Mesangial cell (primary cell): ENCODE measurements around the gene OSCAR. TPM values are rescaled to one million over a fixed set of nuclear protein-coding genes. Genes with fewer than 3 reads are reported as not detected.

Experiments used
- total RNA-seq: library from RNA; depleted of rRNA; stranded (reverse); fragments of >200 nt; gene quantifications from 2 replicates; pipeline ENCODE4 v1.2.3, GENCODE V29; 2015

The OSCAR gene, protein sequence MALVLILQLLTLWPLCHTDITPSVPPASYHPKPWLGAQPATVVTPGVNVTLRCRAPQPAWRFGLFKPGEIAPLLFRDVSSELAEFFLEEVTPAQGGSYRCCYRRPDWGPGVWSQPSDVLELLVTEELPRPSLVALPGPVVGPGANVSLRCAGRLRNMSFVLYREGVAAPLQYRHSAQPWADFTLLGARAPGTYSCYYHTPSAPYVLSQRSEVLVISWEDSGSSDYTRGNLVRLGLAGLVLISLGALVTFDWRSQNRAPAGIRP
- total RNA-seq: 1.5 TPM in 1 of 2 replicates, not detected in the other

DNA sequence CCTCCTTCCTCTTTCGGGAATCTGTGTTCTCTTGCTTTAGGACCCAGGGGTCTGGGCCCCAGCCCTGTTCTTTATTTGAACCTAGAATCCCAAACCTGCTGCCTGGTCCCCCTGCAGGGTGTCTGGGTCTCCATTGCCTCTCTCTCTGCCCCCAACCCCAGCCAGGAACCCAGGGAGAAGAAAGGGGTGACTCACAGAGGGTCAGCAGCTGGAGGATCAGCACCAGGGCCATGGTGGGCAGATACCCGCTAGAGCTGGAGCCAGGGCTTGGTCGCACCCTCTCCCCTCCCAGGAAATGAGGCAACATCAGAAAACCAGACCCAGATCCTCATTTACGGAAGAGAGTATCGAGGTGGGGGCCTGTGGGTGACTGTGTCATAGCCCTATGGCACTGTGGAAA is at the start of gene OSCAR:
Gene OSCAR, minus strand, starts transcription at position 243 of the 400 bp plus-strand sequence. Its CDS starts 11 bp downstream, at position 232.

DNA sequence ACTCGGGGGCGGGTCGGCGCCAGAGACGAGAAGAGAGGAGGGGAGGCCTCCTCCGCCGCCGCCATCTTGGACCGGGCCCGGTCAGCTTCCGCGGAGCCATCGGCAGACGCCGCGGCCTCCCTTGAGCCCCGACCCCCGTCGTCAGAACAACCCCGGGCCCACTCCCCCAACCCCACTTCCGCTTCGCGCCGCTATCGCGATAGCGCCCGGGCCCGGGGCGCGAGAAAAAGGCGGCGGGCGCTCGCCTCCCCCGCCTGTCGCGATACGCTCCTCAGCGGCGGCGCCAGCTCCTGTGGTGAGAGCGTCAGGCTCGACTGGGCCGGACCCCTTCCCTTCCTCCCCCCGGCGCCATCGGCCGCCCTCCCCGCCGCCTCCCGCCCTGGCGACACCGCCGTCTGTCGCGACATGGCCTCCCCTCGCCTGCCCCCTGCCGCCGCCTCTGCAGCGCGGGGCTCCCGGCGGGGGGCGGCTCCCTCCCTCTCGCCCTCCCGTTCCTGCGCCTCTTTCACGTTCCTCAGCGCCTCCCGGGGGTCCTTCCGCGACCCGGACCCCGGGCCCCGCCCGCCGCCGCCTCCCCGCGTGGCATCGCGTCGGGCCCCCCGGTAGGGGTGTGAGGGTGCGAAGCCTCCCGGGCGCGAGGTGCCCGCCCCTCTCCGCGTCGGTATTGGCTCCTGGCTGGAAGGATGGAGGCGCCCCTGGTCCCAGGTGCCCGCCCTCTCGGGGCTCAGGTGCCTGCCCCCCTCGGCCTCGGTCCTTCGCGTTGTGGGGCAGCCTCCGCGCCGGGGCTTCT is 37.3 kb upstream of the OSCAR start, which contains the start of gene CNOT3:
Gene CNOT3, plus strand, starts transcription at position 64 of the 790 bp plus-strand sequence. CDS start 5,217 bp downstream, outside the sequence.

DNA sequence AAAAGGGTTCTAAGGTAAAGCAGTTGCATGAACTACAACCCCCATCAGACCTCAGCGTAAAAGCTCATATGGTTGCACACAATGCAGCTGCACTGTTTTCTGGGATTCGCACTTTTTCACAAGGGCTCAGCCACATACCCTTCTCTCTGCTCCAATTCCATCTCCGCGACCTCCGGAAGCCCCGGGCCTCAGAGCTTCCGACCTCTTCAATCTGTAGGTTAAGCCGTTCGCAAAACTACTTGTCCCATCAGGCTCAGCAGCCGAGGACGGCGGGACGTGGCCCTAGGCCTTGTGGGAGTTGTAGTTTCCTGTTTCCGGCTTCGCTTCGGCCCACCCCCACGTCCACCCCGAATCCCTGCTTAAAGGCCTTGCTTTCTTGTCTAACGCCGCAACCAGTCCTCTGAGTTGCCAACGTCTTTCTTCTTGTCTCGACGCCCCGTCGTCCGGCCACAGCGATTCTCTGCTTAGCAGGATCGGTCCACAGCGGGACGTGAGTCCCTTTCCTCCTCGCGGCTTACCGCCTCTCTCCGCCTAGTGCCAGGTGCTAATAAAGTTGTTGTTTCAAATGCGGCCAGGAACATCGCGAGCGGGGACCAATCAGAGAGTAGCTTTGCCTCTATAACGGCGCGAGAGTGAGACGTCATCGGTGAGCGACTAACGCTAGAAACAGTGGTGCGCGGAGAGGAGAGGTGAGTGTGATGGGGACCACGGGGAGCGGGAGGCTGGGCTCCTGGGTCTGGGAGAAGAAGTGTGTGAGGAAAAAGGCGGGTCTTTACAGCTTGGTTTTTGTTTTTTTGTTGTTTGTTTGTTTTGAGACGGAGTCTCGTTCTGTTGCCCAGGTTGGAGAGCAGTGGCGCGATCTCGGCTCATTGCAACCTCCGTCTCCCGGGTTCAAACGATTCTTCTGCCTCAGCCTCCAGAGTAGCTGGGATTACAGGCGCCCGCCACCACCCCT is 14.8 kb upstream of the OSCAR start, which contains the start of the genes PRPF31 and TFPT:
Gene PRPF31, plus strand, starts transcription at position 646 of the 955 bp plus-strand sequence. CDS start 2,525 bp downstream, outside the sequence.
Gene TFPT, minus strand, starts transcription at position 549 of the 955 bp plus-strand sequence. Its CDS starts 388 bp downstream, at position 161.

DNA sequence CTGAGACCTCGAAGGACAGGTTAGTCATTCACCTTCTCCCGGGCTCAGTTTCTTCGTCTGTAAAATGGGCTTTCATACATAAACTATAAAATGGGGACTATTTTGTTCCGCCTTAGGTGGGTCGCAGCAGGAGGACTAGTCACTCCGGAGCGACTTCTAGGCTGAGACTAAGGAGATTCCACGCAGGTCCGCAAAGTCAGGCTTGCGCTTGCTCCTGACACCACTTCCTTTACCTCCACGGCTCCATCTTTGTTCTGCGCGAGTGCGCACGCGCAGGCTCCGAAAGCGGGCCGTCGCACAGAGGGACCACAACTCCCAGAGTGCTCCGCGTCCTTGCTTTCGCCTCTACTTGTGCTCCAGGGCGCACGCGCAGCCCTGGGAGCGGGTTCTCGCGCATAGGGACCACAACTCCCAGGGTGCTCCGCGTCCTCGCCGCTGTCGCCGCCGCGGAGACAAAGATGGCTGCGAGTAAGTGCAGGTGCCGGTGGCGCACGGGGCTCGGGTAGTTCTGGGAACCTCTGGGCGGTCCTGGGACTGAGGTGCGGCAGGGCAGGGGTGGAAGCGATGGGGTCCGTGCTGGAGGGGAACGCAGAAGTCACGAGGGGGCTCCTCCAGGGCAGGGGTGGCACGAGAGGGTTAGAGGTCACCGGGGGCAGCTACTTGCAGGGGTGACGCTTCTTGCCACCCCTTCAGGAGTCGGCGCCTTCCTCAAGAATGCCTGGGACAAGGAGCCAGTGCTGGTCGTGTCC is 2.0 kb upstream of the OSCAR start, which contains the start of gene NDUFA3:
Gene NDUFA3, plus strand, starts transcription at position 435 of the 749 bp plus-strand sequence. Its CDS starts 24 bp downstream, at position 459.

DNA sequence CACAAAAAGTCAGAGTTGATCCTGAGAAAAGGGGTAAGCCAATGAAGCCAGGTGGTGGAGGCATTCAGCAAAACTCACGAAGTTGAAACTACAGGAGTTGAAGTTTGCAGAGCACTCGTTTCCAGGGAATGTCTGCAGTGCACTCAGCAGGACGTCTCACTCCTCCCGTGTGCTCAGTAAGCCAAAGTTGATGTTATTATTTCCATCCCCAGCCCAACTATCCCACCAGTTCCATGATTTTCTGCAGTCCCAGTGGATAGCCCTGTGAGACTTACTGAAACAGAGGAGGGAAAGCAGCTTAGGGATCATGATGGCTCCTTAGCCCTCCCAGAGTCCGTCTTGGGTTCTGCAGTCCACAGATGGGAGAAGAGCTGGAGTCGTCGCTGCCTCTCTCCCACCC is 19.6 kb downstream of the OSCAR start, which contains the start of gene TARM1:
Gene TARM1, minus strand, starts transcription at position 334 of the 400 bp plus-strand sequence. Its CDS starts 25 bp downstream, at position 309.

DNA sequence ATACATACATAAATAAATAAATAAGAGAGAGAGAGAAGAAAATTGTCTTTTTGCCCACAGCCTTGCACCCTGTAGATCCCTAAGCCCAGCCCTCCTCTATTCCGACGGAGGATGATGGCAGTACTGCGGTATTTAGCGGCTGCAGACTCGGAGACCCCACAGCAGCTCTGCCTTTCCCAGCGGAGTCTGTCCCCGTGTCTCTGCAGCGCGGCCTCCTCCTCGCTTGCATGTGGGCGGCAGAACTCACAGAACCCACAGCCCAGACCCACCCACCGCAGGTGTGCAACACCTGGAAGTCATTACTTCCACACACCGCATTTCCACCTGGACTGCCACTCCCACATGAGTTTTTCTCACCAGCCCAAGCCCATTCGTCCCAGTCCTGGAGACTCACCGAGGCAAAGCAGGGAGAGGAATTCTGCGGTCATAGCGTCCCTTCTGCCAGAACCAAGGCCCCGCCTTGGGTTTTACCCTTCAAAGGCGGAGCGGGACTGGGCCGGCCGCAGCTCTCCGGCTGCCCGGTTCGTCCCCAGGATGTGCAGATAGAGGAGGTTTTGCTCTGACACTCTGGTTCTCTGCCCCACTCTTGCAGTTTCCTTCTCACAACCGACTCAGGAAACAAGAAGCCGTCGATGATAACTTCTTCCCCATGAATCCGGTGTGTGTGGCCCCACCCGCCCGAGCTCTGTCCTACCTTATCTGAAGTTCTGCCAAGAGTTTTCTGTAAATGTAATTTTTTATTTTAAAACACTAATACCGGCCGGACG is 37.1 kb downstream of the OSCAR start, which contains the start of gene VSTM1:
Gene VSTM1, minus strand, starts transcription at position 548 of the 767 bp plus-strand sequence. Its CDS starts 120 bp downstream, at position 428.

Other genes with a start within 250 kb of the OSCAR start
- 169 and 237 TPM in 2 replicates for gene MYADM, start 232.9 kb downstream of the OSCAR start, total RNA-seq
- gene PRKCG, start 218.6 kb downstream of the OSCAR start, total RNA-seq: under 0.01 TPM in 1 of 2 replicates, not detected in the other
- 0.13 and 1.1 TPM in 2 replicates for gene CACNG7, start 191.5 kb downstream of the OSCAR start, total RNA-seq
- under 0.01 and 0.13 TPM in 2 replicates for gene CACNG8, start 137.9 kb downstream of the OSCAR start, total RNA-seq
- 0.89 TPM in 1 of 2 replicates, not detected in the other for gene CACNG6, start 109.2 kb downstream of the OSCAR start, total RNA-seq
- not detected in 2 replicates for gene VSTM1, start 36.9 kb downstream of the OSCAR start, total RNA-seq
- gene TARM1, start 19.4 kb downstream of the OSCAR start, total RNA-seq: not detected in 2 replicates
- 38.1 and 79.7 TPM in 2 replicates for gene NDUFA3, start 2.1 kb upstream of the OSCAR start, total RNA-seq
- 15.0 and 16.8 TPM in 2 replicates for gene TFPT, start 14.9 kb upstream of the OSCAR start, total RNA-seq
- gene PRPF31, start 15.0 kb upstream of the OSCAR start, total RNA-seq: 75.3 and 100 TPM in 2 replicates
- gene CNOT3, start 37.0 kb upstream of the OSCAR start, total RNA-seq: 17.9 and 20.4 TPM in 2 replicates
- gene LENG1, start 58.9 kb upstream of the OSCAR start, total RNA-seq: 3.5 and 5.2 TPM in 2 replicates
- gene TMC4, start 72.4 kb upstream of the OSCAR start, total RNA-seq: 4.1 TPM in 1 of 2 replicates, not detected in the other
- 140 and 150 TPM in 2 replicates for gene MBOAT7, start 88.8 kb upstream of the OSCAR start, total RNA-seq
- 106 and 125 TPM in 2 replicates for gene TSEN34, start 90.5 kb upstream of the OSCAR start, total RNA-seq
- gene RPS9, start 100.1 kb upstream of the OSCAR start, total RNA-seq: 1,803 and 1,860 TPM in 2 replicates
- gene LILRB3, start 122.2 kb upstream of the OSCAR start, total RNA-seq: 1.1 TPM in 1 of 2 replicates, not detected in the other
- not detected in 2 replicates for gene LILRA6, start 142.0 kb upstream of the OSCAR start, total RNA-seq
- gene LILRB5, start 156.5 kb upstream of the OSCAR start, total RNA-seq: not detected in 2 replicates
- not detected in 2 replicates for gene LILRB2, start 180.3 kb upstream of the OSCAR start, total RNA-seq
- gene LILRA5, start 212.4 kb upstream of the OSCAR start, total RNA-seq: not detected in 2 replicates
- not detected in 2 replicates for gene LILRA4, start 238.4 kb upstream of the OSCAR start, total RNA-seq